GM03348 (cell line): ENCODE results near the gene TNMD.
"Not testable (repeated sequence)": the region's sequence is repeated elsewhere in the genome, so short reads cannot be mapped to it uniquely, and the experiment has no call there.

ENCODE experiments used
- DNase-seq: peaks from one replicate; pipeline ENCODE4 v3.0.0; 2012; ENCODE audit warnings: low spot score

TNMD gene

DNA sequence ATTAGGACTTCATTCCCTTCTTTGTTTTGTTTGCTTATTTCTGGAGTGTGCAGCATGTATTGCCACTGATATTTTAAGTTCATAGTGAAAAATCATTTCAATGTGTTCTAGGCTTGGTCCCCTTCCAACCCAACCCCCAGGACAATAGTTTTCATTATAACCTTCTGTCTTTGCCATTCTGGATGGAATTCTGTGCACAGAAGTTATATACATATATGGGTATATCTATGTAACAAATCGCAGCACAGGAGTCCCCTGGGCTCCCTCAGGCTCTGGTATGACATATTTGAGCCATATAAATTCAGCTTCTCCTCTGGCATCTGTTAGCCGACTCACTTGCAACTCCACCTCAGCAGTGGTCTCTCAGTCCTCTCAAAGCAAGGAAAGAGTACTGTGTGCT, at the start of gene TNMD:
TNMD (plus strand) TSS at position 326 of the 400 bp plus-strand sequence. CDS start 83 bp downstream, outside the sequence.
- DNase-seq, result no peak

DNA sequence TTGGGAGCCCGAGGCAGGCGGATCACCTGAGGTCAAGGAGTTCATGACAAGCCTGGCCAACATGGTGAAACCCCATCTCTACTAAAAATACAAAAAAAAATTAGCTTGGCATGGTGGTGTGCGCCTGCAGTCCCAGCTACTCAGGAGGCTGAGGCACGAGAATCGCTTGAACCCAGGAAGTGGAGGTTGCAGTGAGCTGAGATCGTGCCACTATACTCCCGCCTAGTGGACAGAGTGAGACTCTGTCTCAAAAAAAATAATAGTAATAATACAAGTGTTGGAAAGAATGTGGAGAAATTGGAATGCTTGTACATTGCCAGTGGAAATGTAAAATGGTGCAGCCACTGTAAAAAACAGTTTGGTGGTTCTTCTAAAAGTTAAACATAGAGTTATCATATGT, 19.2 kb upstream of the TNMD start:
- DNase-seq, result not testable (repeated sequence)

DNA sequence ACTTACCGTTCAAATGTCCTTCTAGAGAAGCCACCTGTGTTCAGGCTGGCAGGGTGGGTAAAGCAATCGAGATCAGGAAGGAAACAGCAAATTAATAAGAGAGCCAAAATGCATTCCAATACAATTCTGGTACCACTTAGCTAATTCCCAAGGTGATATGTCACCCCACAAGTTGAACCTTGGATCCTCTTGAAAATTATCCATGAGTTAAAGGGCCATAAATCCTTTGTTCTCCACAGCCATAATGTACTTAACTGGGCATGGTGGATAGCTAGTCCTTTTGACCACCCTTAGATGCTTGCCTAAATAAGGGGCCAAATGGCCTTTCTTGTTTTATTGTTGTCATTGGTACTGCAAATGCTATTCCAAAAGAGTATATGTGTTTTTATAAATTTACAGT, 2.0 kb downstream of the TNMD start:
- DNase-seq, result no peak

DNA sequence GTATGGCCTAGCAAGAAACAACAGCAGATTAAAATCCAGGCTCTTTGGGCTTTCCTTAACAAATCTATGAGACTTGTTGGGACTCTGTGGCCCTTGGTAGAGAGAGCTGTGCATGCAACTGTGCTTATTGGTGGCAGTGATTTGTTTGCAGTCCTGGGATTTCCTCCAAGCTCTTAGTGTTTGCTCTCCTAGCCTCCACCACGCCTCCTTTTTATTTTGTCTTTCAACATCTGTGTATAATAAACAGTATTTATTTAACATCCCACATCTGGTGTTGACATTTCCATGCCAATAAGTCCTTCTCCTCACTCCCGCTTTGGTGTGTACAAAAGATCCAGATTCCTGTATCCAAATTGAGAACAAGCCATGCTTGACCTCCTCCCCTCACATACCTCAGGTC, 3.1 kb downstream of the TNMD start:
- DNase-seq, result no peak

DNA sequence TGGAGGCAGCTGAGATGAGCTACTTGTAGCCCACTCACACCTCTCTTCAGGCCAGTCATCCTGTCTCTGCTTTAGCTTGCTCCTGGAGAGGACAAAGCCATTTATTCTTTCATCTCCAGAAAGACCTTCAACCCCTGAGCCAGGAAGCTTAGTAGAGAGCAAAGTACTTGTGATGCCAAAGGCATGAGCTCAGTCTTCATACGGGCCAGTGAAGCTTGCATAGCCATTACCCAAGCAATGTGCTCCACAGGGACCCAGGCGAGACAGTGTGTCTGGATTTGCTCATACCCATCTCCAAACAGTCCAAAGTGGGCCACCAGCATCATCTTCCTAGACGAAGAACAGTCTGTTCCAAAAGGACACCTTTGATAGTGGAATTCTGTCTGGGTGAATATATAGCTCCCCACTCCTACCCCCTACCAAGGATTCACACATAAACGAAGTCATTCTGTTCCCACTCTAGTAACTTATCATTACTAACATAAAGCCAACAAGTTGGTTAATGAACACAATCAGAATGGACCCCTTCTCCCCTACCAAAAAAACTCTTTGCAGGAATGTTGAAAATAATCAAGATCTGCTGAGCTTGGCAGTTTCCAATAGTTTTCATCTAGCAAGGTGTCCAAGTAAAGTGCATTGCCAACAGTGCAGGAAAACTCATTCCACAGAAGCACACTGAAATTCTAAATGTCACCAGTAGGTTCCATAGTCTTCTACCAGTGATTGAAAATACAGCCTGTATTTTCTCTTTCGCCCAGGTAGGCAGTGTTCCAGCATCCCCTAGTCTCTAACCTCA, 6.7 kb downstream of the TNMD start:
- no peak for DNase-seq

DNA sequence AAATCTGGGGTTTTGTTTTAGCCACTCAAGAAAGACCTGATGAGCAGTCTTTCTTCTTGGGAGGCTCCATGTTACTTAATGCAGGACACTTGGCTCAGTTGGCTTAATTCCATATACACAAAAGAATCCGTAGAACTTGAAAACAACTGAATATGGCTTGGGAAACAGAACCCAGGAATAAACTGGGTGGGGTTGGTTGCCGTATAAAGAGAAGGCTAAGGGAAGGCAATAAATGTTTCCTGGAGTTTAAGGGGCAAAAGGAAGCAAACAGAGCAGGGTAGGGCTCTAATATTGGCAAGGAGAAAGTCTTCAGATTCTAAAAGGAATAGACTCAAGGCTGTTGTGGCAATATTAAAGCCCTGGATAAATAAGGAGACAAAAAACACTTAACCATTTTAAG, 8.4 kb downstream of the TNMD start:
- DNase-seq, result no peak

DNA sequence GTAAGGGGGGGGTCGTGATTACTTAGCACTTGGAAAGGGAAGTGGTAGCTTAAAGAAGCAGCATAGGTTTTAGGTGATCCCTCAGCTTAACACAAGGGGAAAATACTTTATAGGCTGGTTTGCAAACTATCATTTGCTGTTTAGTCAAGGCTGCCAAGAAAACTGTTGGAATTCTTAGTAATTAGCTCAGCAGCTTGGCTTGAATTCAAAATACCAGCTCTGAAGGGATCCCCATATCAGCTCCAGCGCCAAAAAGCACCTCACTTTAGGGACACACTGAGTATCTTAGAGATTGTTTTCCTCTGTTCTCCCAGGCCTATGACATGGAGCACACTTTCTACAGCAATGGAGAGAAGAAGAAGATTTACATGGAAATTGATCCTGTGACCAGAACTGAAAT, 8.8 kb downstream of the TNMD start:
- no peak for DNase-seq

DNA sequence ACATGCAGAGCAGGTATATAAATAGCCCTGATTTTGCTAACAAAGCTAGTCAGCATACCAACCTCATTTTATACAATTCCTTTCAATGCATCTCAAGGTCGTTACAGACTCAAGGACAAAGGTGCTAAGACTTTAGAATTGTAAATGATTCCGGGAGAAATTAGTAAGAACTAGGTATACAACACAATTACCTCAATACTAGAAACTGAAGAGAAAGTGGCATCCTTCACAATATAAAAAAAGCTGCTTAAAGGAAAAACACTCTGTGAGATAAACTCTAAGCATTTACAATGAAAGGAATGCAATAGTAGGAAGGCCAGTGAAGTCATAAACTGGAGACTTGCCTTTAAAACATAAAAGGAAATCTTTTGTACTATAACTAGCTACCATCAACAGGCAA, 11.9 kb downstream of the TNMD start:
- no peak for DNase-seq

DNA sequence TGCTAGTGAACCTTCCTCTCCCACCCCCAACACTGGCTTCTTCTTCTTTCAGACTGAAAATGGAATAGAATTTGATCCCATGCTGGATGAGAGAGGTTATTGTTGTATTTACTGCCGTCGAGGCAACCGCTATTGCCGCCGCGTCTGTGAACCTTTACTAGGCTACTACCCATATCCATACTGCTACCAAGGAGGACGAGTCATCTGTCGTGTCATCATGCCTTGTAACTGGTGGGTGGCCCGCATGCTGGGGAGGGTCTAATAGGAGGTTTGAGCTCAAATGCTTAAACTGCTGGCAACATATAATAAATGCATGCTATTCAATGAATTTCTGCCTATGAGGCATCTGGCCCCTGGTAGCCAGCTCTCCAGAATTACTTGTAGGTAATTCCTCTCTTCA, 14.7 kb downstream of the TNMD start:
- DNase-seq, result no peak

DNA sequence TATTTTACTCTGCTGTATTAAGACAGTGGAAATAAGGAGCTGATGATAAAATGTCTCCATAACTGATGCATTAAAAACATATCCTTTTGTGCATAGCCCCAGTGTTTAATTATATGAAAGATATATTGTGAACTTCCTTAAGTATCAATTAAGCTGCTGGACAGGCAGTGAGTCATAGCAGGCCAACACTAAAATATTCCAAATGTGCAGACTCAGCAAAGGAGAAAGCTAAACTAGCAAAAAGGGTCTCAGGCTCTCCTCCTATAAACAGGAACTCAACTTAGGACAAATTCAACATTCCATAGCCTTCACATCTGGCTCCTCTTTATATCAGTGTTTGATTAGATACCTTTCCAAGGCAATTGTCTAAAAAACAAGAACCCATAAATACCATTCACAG, 15.6 kb downstream of the TNMD start:
- DNase-seq, result no peak

DNA sequence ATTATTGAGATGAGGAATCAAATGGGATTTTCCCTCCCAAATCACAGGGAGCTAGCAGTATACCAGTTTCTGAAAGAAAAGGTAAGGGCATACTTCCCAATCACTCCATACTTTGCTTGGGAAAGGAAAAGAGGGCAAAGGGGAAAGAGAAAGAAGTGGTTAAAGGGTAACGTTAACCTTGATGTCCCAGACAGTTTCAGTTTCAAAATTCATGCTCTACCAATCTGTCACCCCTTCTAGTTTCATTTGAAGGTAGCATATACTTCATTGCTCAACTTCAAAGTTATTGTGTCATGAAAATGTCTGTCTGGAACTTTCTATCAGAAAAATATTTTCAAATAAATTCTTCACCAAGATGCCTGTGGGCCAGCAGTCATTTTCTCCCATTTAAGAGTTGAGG, 16.0 kb downstream of the TNMD start:
- no peak for DNase-seq

DNA sequence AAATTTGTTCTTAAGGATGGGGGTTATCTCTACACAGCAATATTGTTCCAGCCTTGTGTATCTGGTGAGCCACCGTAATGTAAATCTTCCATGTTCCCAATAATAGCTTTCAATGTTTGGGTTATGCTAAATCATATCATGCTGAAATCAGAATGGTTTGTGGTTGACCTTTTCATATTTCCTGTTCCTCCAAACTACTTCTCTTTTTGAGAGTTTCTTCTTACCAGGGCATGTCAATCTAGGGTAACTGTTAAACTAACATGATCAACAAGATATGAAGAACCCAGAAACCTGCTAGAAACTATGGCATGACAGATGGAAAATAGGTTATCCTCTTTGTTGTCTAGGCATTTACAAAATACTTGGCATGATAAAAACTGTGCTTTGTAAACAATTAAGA, 22.0 kb downstream of the TNMD start:
- DNase-seq, result no peak

DNA sequence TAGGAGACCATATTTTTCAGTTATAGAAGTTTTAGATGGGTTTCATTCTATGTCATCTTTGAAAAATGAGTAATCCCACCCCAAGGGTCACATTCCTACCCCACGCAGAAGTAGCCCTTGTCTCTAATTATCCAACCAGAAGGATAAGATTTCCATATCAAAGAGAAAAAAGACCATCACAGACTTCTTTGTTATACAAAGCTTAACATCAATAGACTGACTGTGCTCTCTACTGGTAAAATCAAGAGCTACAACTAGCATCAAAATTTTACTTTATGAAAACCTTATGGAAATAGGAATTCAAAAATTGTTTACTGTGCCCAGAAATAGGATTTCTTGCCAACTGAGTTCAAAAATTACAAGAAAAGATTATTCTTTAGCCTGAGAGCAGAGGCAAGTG, 24.9 kb downstream of the TNMD start:
- no peak for DNase-seq

DNA sequence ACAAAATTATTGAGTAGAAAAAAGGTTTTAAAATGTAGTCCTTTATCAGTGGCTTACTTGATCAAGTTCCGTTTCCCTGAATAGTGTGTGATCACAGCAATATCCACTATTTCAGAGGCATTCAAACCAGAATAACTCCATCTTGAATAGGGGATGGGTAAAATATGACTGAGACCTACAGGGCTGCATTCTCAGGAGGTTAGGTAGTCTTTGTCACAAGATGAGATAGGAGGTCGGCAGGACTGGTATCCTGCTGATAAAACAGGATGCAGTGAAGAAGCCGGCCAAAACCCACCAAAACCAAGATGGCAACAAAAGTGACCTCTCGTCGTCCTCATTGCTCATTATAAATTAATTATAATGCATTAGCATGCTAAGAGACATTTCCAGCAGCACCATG, 27.2 kb downstream of the TNMD start:
- no peak for DNase-seq

DNA sequence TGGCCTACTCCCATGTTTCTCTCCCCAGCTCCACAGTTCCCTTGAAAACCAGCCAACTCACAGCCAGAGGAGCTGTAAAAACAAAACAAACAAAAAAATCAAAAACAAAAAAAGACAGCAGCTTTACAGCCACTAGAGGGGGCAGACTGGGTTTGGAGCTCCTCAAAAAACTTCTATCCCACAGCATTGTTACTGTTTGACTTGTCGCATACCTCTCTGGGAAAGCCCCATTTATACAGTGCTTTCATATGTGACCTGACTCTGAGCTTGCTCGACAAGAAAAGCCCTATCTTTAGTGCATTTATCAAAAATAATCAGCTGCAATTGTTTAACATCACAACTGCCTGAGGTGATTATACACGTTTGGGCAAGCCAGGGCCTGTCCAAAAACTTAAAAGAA, 30.3 kb downstream of the TNMD start:
- peak; percentile 58 for DNase-seq

DNA sequence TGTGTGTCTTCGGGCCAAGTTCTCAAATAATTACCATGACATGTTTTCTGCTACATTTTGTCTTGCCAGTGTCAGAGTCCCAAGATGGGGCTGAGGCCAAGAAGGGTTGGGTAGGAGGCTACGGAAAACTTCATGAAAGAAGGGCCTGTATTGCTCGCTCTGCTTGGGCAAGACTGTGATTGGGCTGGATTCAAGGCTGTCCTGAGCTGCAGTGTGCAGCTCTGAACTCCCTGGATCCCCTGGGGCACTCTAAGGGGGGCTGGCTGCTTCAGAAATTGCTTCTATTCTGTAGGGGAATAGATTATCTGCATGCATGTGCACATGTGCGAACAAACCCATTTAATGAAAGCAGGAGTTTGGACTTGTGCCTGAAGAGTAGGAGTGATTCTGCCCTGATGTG, 38.3 kb downstream of the TNMD start:
- DNase-seq, result no peak

DNA sequence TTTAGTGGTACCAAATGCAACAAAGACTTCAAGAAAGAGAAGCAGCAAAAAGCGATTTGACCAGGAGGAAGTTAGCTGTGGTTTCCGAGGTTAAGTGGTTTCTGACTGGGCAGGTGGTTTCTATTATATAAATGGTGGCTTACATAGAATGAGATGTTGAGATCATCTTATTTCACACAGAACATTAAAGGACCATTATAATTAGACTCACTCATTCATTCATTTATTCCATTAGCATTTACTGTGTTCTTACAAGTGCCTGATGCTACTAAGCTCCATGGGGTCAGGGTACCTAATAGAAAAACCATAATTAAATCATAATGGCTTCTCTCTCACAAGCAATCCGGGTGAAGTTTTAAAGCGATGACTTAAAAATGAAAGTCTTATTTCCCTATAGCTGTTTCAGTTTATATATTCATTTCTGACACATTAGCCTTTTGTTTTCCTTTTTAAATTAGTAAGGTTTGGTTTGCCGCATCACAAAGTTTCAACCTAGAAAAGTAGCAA, 41.3 kb downstream of the TNMD start:
- DNase-seq, result no peak

DNA sequence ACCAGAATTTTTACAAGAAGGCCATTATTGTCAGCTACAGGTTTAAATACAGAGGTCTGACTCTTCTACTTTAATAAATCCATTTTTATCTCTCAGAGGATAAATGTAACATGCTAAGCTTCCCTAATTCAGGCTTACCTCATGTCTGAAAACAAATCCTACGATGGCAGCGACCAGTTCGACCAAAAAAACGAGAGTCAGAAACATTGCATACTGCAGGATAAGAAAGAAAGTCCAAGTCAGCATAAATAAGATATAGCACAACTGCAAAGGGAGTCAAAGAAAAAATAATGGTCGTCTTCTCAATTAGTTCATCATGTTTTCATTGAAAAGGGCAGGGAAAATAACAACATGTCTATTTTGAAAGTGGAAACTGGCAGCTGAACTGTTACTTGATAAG, 50.3 kb downstream of the TNMD start:
- DNase-seq, result no peak

DNA sequence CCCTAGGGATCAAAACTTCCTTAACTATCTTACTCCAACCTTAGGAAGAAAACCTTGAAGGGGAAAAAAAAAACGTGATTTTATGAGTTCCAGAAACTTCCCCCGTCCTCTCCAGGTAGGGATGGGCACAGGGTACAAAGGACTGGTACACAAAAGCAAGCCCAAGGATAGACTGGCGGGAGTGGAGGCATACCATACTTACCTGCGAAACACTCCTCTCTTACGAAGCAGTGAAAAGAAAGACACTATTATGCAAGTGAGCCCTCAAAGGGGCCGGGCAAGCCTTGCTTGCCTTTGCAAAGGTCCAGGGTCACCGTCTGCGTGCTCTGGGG, 51.2 kb downstream of the TNMD start:
- no peak for DNase-seq

DNA sequence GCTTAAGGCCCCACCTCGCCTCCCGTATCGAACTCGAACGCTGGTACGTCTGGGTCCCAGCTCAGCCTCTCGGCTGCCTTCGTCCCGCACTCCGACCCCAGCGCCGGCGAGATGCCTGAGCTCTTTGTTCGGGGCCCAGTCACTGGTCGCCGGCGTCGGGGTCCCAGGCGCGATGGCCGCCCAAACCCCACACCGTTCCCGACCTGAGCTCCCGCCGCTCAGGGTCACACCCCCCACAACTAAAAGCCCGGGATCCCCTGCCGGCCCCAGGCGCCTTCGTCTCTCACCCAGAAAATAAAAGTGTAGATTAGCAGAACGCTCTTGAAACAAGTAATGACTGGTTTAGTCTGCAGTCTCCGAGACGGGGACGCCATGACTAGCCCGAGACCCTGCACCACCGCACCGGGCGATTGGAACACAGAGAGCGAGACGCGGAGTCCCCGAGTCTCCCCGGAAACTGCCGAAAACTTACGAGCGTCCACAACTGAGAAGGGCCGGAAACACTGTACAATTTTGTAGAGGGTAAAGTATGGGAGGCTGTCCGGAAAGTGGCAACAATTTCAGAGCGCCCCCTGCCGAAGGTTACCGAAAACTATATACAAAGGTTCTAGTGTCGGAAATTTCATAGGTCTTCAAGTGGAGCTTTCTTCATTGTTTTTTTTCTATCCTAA, 51.7 kb downstream of the TNMD start, which contains the start of gene TSPAN6:
TSPAN6 (minus strand) TSS at position 486 of the 671 bp plus-strand sequence; CDS start at position 374, 112 bp downstream.
- DNase-seq, result peak; percentile 88

DNA sequence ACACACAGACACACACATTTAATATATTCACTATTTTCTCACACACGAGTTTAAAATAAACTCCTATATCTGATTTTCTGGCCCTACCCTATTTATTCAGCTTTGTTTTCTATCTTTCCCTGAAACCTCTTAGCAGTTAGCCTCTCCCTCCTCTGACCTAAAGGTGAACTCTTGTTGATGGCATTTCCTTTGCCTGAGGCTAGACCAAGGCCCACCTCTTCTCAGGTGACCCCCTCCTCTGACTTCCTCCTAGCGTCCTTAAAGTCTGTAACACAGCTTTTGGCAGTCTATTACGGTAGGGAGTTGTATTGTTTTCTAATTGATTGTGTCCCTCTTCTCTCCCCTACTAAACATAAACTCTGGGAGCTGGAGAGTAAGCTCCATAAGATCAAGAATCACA, 57.6 kb downstream of the TNMD start:
- no peak for DNase-seq

DNA sequence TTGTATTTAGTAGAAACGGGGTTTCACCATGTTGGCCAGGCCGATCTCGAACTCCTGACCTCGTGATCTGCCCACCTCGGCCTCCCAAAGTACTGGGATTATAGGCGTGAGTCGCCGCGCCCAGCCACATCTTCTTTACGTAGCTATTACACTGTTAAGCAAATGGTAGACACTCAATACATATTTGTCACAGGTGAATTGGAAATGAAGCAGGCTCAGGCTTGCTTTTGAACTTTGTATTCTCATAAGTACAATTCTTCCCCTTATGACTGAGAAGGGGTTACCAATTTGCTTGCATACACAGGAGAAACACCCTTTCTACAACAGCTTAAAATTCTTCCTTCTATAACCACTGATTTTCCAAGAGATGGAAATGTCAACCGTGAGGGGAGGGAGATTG, 58.5 kb downstream of the TNMD start:
- DNase-seq, result no peak

DNA sequence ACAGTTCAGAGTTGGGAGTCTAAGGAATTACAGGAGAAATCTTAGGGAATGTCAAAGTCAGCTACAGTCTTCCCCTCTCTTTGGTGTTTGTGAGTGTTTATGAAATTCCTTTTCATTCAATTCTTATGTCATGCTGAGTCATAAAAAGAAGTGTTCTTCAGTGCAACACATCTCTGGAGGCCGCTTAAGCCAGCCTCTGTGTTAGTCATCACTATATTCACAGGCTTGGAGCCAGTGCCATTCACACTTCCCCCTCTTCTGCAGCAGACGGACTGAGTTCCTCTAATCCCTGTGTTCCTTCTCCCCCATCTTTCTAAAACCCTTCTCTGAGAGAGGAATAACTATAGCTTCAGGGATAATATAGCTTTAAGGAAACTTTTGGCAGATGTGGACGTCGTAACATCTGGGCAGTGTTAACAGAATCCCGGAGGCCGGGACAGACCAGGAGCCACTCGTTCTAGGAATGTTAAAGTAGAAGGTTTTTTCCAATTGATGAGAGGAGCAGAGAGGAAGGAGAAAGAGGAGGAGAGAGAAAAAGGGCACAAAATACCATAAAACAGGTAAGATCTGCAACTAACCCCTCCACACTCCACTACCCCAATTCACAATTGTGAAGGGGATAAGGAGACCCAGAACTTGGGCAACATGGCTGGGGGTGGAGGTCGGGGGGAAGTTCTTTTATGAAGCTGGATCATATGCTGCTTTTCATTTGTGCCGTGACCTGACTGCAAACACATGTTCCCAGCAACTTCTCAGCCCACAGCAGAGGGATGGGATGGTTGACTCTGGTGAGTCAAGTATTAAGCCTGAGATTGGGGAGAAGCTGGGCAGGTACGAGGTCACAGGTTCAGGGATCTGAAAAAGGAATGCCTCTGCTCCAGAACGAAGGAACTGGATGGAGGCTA, 59.5 kb downstream of the TNMD start, which contains the start of gene SRPX2:
SRPX2 (plus strand) TSS at position 244 of the 905 bp plus-strand sequence. CDS start 2,124 bp downstream, outside the sequence.
- peak; percentile 54 for DNase-seq
